GM12878 (cell line): ENCODE measurements around the gene ZNF891. TPM values are rescaled to one million over a fixed set of nuclear protein-coding genes. Genes with fewer than 3 reads are reported as not detected.

Experiments
- ATAC-seq: fragments of 200-7000 bp; cut with Tn5 transposase; 3 replicates; pipeline ENCODE4 v1.9.1; 2020; ENCODE audit warnings: mild to moderate bottlenecking, moderate library complexity
- BruUV-seq: library from RNA; stranded (reverse); fragments of 400-500 nt; replicated peaks from 2 replicates; lab custom pipeline; 2021; lab: Mats Ljungman, UMichigan
- CTCF ChIA-PET: fragments of 300-600 bp; sonication (Branson Sonifier 250); formaldehyde crosslinking; extraction: SDS; loops from one replicate; lab custom pipeline; 2021; ENCODE audit warnings: inconsistent platforms; lab: Yijun Ruan, JAX
- POLR2A ChIA-PET: fragments of 350-600 bp; formaldehyde crosslinking; extraction: SDS; loops from one replicate; lab custom pipeline; 2021; ENCODE audit warnings: inconsistent platforms; lab: Charles Lee
- RAD21 ChIA-PET: fragments of 300-600 bp; sonication (Branson Sonifier 250); formaldehyde crosslinking; loops from one replicate; lab custom pipeline; 2023; ENCODE audit warnings: antibody characterized with exemption; ENCODE audit not compliant: unreplicated experiment; lab: Charles Lee
- SMC1A ChIA-PET: fragments of 300-600 bp; sonication (Branson Sonifier 250); formaldehyde crosslinking; loops from one replicate; lab custom pipeline; 2023; ENCODE audit not compliant: unreplicated experiment, uncharacterized antibody; lab: Charles Lee
- DNase-seq: peaks from one replicate; pipeline ENCODE4 v3.0.0-alpha.2; 2011; ENCODE audit warnings: low read depth, low spot score
- FAIRE-seq: peaks from 3 replicates; lab custom pipeline; 2011; peaks lifted over from hg19 to GRCh38; lab: Jason Lieb, UNC
- H2AFZ ChIP-seq: 2 replicates; pipeline ENCODE4 v1.6.0; 2011; ENCODE audit warnings: low read depth, low read length, control low read depth; ENCODE audit not compliant: control insufficient read depth
- H3K27ac ChIP-seq: 2 replicates; pipeline ENCODE4 v1.5.1; 2011; ENCODE audit warnings: control low read depth; ENCODE audit not compliant: control insufficient read depth, insufficient read depth
- H3K27me3 ChIP-seq, 2 experiments: replicated peaks in 1 of 2; 2 replicates each; pipeline versions ENCODE4 v1.6.0 to v1.6.1; 2011; ENCODE audit warnings: low read length in 1 of 2; ENCODE audit not compliant: control insufficient read depth in 2 of 2, insufficient read depth in 2 of 2
- H3K36me3 ChIP-seq, 2 experiments: 2 replicates each; pipeline ENCODE4 v1.5.1; 2011; ENCODE audit warnings: low read length in 1 of 2; ENCODE audit not compliant: control insufficient read depth in 2 of 2, insufficient read depth in 2 of 2
- H3K4me1 ChIP-seq: 2 replicates; pipeline ENCODE4 v1.6.1; 2011; ENCODE audit warnings: mild to moderate bottlenecking, low read length, moderate library complexity, mixed read lengths; ENCODE audit not compliant: control insufficient read depth, insufficient read depth
- H3K4me2 ChIP-seq: 2 replicates; pipeline ENCODE4 v1.6.0; 2011; ENCODE audit warnings: control low read depth; ENCODE audit not compliant: control insufficient read depth, insufficient read depth
- H3K4me3 ChIP-seq: fragments of 200-600 bp; sonication (generic); 2 replicates; pipeline ENCODE4 v1.5.1; 2016
- H3K79me2 ChIP-seq: 2 replicates; pipeline ENCODE4 v1.6.0; 2011; ENCODE audit warnings: low read length; ENCODE audit not compliant: control insufficient read depth, insufficient read depth
- H3K9ac ChIP-seq: 2 replicates; pipeline ENCODE4 v1.8.0; 2011; ENCODE audit warnings: low read length, control low read depth, mixed read lengths; ENCODE audit not compliant: control insufficient read depth, insufficient read depth
- H3K9me3 ChIP-seq: replicated peaks from 3 replicates; pipeline ENCODE4 v1.5.1; 2011; ENCODE audit warnings: mild to moderate bottlenecking, low read length; ENCODE audit not compliant: control insufficient read depth, insufficient read depth
- H4K20me1 ChIP-seq: 2 replicates; pipeline ENCODE4 v1.6.0; 2011; ENCODE audit not compliant: control insufficient read depth, insufficient read depth
- BACH1 ChIP-seq: fragments of 450-650 bp; IDR thresholded peaks from 2 replicates; pipeline ENCODE4 v1.6.1; 2017; ENCODE audit warnings: mild to moderate bottlenecking, borderline replicate concordance
- CBX5 ChIP-seq: sonication (generic); IDR thresholded peaks from 2 replicates; pipeline ENCODE4 v1.6.1; 2016; ENCODE audit warnings: low read depth, moderate library complexity, mild to moderate bottlenecking, inconsistent platforms
- GABPA ChIP-seq: IDR thresholded peaks from 2 replicates; pipeline ENCODE4 v1.6.1; 2014; ENCODE audit warnings: antibody characterized with exemption, low read depth, mild to moderate bottlenecking, inconsistent platforms
- MYC ChIP-seq: IDR thresholded peaks from 2 replicates; pipeline ENCODE4 v1.6.1; 2011; ENCODE audit warnings: mild to moderate bottlenecking, low read length, moderate library complexity, inconsistent platforms; ENCODE audit not compliant: insufficient read depth, insufficient replicate concordance, insufficient read length, severe bottlenecking
- NR2C1 ChIP-seq: fragments of 450-650 bp; IDR thresholded peaks from 2 replicates; pipeline ENCODE4 v1.6.1; 2017; ENCODE audit warnings: antibody characterized with exemption, mild to moderate bottlenecking, moderate library complexity
- NRF1 ChIP-seq: conservative IDR thresholded peaks from 2 replicates; pipeline ENCODE4 v1.6.1; 2011; ENCODE audit warnings: mild to moderate bottlenecking, low read depth, low read length, improper control_type of control experiment
- SMAD5 ChIP-seq: IDR thresholded peaks from 2 replicates; pipeline ENCODE4 v1.6.1; 2016; ENCODE audit warnings: antibody characterized with exemption, low read depth
- TCF12 ChIP-seq: IDR thresholded peaks from 2 replicates; pipeline ENCODE4 v1.6.1; 2011; ENCODE audit warnings: low read depth, mild to moderate bottlenecking, low read length
- ZNF207 ChIP-seq: fragments of 450-650 bp; IDR thresholded peaks from 2 replicates; pipeline ENCODE4 v1.6.1; 2014; ENCODE audit warnings: antibody characterized with exemption, mild to moderate bottlenecking, borderline replicate concordance
- ZNF274 ChIP-seq: IDR thresholded peaks from one replicate; pipeline ENCODE4 v1.8.0; 2011; ENCODE audit not compliant: insufficient read length, insufficient read depth
- ZNF384 ChIP-seq: IDR thresholded peaks from 2 replicates; pipeline ENCODE4 v1.6.1; 2012; ENCODE audit warnings: low read depth, mild to moderate bottlenecking, low read length, improper control_type of control experiment, borderline replicate concordance
- ZNF622 ChIP-seq: fragments of 450-650 bp; IDR thresholded peaks from 2 replicates; pipeline ENCODE4 v1.6.1; 2017; ENCODE audit warnings: mild to moderate bottlenecking, inconsistent platforms
- ZSCAN29 ChIP-seq: fragments of 450-650 bp; IDR thresholded peaks from 2 replicates; pipeline ENCODE4 v1.6.1; 2017; ENCODE audit warnings: mild to moderate bottlenecking, moderate library complexity
- WGBS: methylation state at CpG from one replicate; pipeline ENCODE4 v1.1.6; 2016; ENCODE audit warnings: low lambda C conversion rate; ENCODE audit not compliant: insufficient replicate concordance, insufficient coverage; ENCODE audit errors: missing lambda C conversion rate; 5-methylcytosine and 5-hydroxymethylcytosine counted together
- in situ Hi-C: fragments of 300-500 bp; cut with MboI; formaldehyde crosslinking; loops from 9 replicates; pipeline ENCODE4 v1.14.3; 2018; ENCODE audit warnings: mixed read lengths
- intact Hi-C: fragments of 100-400 bp; cut with micrococcal nuclease; formaldehyde crosslinking; loops from one replicate; pipeline ENCODE4 v1.14.2; 2022; ENCODE audit not compliant: unreplicated experiment
- polyA plus RNA-seq, 11 experiments: library from polyadenylated mRNA; depleted of rRNA in 4 of 11; unstranded in 6 of 11; stranded (reverse) in 5 of 11; fragments of >200 nt; fragmentation: Nextera tagmentation in 4 of 11; fragmentation: Illumina TruSeq in 1 of 11; extraction: Ambion mirVana in 4 of 11; extraction: Trizol in 1 of 11; gene quantifications; 1 replicate in 1 of 11; 2 replicates in 10 of 11; pipeline versions ENCODE4 v1.2.1 to v1.2.3, GENCODE V29; 2011 to 2016; ENCODE audit warnings: inconsistent platforms in 2 of 11, missing spikeins in 2 of 11, low read depth in 1 of 11
- total RNA-seq, 4 experiments: library from RNA; depleted of rRNA in 3 of 4; stranded (reverse); fragments of >200 nt in 3 of 4; fragmentation: Illumina TruSeq in 1 of 4; extraction: Trizol in 1 of 4; gene quantifications; 2 replicates each; pipeline versions ENCODE4 v1.2.1 to v1.2.3, GENCODE V29; 2013 to 2021
- TF ChIP-seq, protein P1 (sequence below): fragments of 450-650 bp; IDR thresholded peaks from 2 replicates; pipeline ENCODE4 v1.6.1; 2017; ENCODE audit warnings: mild to moderate bottlenecking, moderate library complexity

Gene ZNF891
- total and polyA plus RNA-seq, 10 of the 15 experiments (the other 5 are each of a cell fraction or from before 2014, with no cell fraction given): 0.20 to 1.1 (median 0.69) TPM

DNA sequence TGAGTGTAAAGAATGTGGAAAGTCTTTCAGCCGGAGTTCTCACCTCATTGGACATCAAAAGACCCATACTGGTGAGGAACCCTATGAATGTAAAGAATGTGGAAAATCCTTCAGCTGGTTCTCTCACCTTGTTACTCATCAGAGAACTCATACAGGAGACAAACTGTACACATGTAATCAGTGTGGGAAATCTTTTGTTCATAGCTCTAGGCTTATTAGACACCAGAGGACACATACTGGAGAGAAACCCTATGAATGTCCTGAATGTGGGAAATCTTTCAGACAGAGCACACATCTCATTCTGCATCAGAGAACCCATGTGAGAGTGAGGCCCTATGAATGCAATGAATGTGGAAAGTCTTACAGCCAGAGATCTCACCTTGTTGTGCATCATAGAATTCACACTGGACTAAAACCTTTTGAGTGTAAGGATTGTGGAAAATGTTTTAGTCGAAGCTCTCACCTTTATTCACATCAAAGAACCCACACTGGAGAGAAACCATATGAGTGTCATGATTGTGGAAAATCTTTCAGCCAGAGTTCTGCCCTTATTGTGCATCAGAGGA is 26.1 kb upstream of the ZNF891 start:
- Histone ChIP-seq H3K9me3 (peaks cover 24% of the 10 kb centered on the region), H4K20me1 (no peaks in the 10 kb centered on the region), H3K4me3 (no peak overlapping the region), H2AFZ (no peak overlapping the region), H3K9ac (no peak overlapping the region), H3K27ac (no peak overlapping the region), H3K4me2 (no peak overlapping the region), H3K79me2 (no peaks in the 10 kb centered on the region), H3K27me3 (no peaks in the 10 kb centered on the region), H3K36me3 (peaks cover 1 to 8% of the 10 kb centered on the region in 2 experiments; a peak in 3 of 4 replicates), H3K4me1 (no peaks in the 10 kb centered on the region)
- in situ Hi-C loops: no loop called here
- ChIA-PET RAD21 (no interaction called here), CTCF (no interaction called here), POLR2A (no interaction called here), SMC1A (interaction anchor here (0.6 kb wide), 1 partner anchor 13 kb away, joined by 3 read pairs; no protein-coding TSS in a partner anchor)
- intact Hi-C loops: no loop called here
- DNase-seq (no peak), ATAC-seq (no peak), FAIRE-seq (no peak)
- no TSS peak for BruUV-seq
- WGBS: 100% methylated on average over 2 of the region's 2 CpGs
- 0 out of 2 replicates have a peak, but pooled peaks have one; percentile 54 for TF ChIP-seq CBX5
- no peak for TF ChIP-seq ZNF622
- TF ChIP-seq ZNF274: peak; percentile 64

DNA sequence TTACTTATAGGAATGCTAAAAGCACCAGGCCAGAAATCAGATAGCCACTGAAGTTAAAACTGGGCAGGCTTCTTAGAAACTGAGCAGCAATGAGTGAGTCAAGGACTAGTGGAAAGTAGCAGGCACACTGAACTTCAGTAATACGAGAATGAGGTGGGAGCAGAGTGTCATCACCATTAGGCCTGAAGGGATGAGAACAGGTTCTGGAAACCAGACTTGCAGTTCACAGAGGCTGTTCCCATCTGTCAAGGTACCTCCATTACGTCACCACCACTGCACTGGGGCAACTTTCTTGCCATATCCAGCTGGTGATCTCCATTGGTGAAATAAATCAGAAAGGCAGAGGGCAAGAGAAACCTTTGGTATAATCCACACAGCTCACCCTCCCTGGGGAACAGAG is 15.9 kb upstream of the ZNF891 start:
- DNase-seq (no peak), ATAC-seq (no peak), FAIRE-seq (no peak)
- Histone ChIP-seq H3K4me3 (no peak overlapping the region), H2AFZ (no peak overlapping the region), H3K27me3 (no peaks in the 10 kb centered on the region), H3K4me2 (no peak overlapping the region), H3K36me3 (no peaks in the 10 kb centered on the region), H3K9ac (no peak overlapping the region), H3K79me2 (no peaks in the 10 kb centered on the region), H3K27ac (no peak overlapping the region), H3K4me1 (no peaks in the 10 kb centered on the region), H3K9me3 (peaks cover 12% of the 10 kb centered on the region; the same call in 2 of the 3 replicates), H4K20me1 (no peaks in the 10 kb centered on the region)
- WGBS: 100% methylated on average over 2 of the region's 2 CpGs
- ChIA-PET RAD21 (no interaction called here), SMC1A (no interaction called here), POLR2A (no interaction called here), CTCF (no interaction called here)
- TF ChIP-seq SMAD5 (no peak), ZNF384 (no peak), NR2C1 (no peak), ZNF207 (no peak), NRF1 (no peak), BACH1 (no peak), TCF12 (no peak), GABPA (no peak), ZSCAN29 (no peak), MYC (no peak)
- TF ChIP-seq, protein P1, sequence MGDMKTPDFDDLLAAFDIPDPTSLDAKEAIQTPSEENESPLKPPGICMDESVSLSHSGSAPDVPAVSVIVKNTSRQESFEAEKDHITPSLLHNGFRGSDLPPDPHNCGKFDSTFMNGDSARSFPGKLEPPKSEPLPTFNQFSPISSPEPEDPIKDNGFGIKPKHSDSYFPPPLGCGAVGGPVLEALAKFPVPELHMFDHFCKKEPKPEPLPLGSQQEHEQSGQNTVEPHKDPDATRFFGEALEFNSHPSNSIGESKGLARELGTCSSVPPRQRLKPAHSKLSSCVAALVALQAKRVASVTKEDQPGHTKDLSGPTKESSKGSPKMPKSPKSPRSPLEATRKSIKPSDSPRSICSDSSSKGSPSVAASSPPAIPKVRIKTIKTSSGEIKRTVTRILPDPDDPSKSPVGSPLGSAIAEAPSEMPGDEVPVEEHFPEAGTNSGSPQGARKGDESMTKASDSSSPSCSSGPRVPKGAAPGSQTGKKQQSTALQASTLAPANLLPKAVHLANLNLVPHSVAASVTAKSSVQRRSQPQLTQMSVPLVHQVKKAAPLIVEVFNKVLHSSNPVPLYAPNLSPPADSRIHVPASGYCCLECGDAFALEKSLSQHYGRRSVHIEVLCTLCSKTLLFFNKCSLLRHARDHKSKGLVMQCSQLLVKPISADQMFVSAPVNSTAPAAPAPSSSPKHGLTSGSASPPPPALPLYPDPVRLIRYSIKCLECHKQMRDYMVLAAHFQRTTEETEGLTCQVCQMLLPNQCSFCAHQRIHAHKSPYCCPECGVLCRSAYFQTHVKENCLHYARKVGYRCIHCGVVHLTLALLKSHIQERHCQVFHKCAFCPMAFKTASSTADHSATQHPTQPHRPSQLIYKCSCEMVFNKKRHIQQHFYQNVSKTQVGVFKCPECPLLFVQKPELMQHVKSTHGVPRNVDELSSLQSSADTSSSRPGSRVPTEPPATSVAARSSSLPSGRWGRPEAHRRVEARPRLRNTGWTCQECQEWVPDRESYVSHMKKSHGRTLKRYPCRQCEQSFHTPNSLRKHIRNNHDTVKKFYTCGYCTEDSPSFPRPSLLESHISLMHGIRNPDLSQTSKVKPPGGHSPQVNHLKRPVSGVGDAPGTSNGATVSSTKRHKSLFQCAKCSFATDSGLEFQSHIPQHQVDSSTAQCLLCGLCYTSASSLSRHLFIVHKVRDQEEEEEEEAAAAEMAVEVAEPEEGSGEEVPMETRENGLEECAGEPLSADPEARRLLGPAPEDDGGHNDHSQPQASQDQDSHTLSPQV: no peak
- intact Hi-C loops: no loop called here
- in situ Hi-C loops: no loop called here
- BruUV-seq: no TSS peak
